Activated T-cell treated with anti-CD3 and anti-CD28 coated beads for 24 hours (primary cell): Measurements from ENCODE around the gene ATP8B1.

Source experiments
- DNase-seq: peaks from one replicate; pipeline ENCODE4 v3.0.0-alpha.2; 2020; ENCODE audit warnings: low read depth

ATP8B1 gene

GRCh38 chr18:57819119-57819518, 16.0 kb upstream of the ATP8B1 start:
- DNase-seq, result no peak

- no peak for DNase-seq
These were observed 13.3 kb upstream of the ATP8B1 start for GRCh38 chr18:57816208-57816954.

- DNase-seq, result no peak
These were observed 11.4 kb upstream of the ATP8B1 start for GRCh38 chr18:57814555-57814954.

GRCh38 chr18:57813245-57813644, 10.1 kb upstream of the ATP8B1 start:
- DNase-seq, result no peak

GRCh38 chr18:57812126-57812477, 9.0 kb upstream of the ATP8B1 start:
- DNase-seq, result no peak

- no peak for DNase-seq
These were observed 8.5 kb upstream of the ATP8B1 start for GRCh38 chr18:57811477-57812125.

- DNase-seq, result no peak
These were observed 6.1 kb upstream of the ATP8B1 start for GRCh38 chr18:57809190-57809589.

- DNase-seq, result no peak
These were observed 4.4 kb upstream of the ATP8B1 start for GRCh38 chr18:57807336-57808117.

GRCh38 chr18:57806978-57807285, 3.8 kb upstream of the ATP8B1 start:
- DNase-seq, result no peak

GRCh38 chr18:57806201-57806977, 3.3 kb upstream of the ATP8B1 start:
- DNase-seq, result no peak

- DNase-seq, result no peak
These were observed 2.0 kb upstream of the ATP8B1 start for GRCh38 chr18:57805117-57805516.

GRCh38 chr18:57804557-57804956, 1.4 kb upstream of the ATP8B1 start:
- DNase-seq, result no peak

GRCh38 chr18:57802213-57803102, 657 bp downstream of the ATP8B1 start:
- DNase-seq, result no peak

- no peak for DNase-seq
These were observed 1.3 kb downstream of the ATP8B1 start for GRCh38 chr18:57801761-57802212.

- no peak for DNase-seq
These were observed 1.8 kb downstream of the ATP8B1 start for GRCh38 chr18:57801325-57801724.

- DNase-seq, result no peak
These were observed 4.3 kb downstream of the ATP8B1 start for GRCh38 chr18:57798713-57799373.

- no peak for DNase-seq
These were observed 5.9 kb downstream of the ATP8B1 start for GRCh38 chr18:57797209-57797651.

- DNase-seq, result no peak
These were observed 8.0 kb downstream of the ATP8B1 start for GRCh38 chr18:57794951-57795728.

GRCh38 chr18:57793302-57793986, 9.7 kb downstream of the ATP8B1 start:
- no peak for DNase-seq
